Activated gamma-delta T cell (primary cell): Measurements from ENCODE around the gene BFSP2.
"Not testable (repeated sequence)": the region's sequence is repeated elsewhere in the genome, so short reads cannot be mapped to it uniquely, and the experiment has no call there.

Source experiments
- DNase-seq: peaks from one replicate; lab custom pipeline; 2025; lab: John Stamatoyannopoulos, UW

The BFSP2 gene

GRCh38 chr3:133479895-133480669 lies 80.2 kb downstream of the BFSP2 start:
- no peak for DNase-seq

GRCh38 chr3:133482474-133482873 lies 82.6 kb downstream of the BFSP2 start:
- DNase-seq = not testable (repeated sequence)

GRCh38 chr3:133486658-133487057 lies 86.8 kb downstream of the BFSP2 start:
- no peak for DNase-seq

- DNase-seq = no peak
Observed at GRCh38 chr3:133487204-133487603, 87.3 kb downstream of the BFSP2 start.

- DNase-seq = no peak
Observed at GRCh38 chr3:133487920-133488540, 88.2 kb downstream of the BFSP2 start.

GRCh38 chr3:133488785-133489367 lies 89.0 kb downstream of the BFSP2 start:
- DNase-seq = no peak

GRCh38 chr3:133489466-133490085 lies 89.7 kb downstream of the BFSP2 start:
- no peak for DNase-seq

- no peak for DNase-seq
Observed at GRCh38 chr3:133490468-133491351, 90.9 kb downstream of the BFSP2 start.

GRCh38 chr3:133491481-133492059 lies 91.7 kb downstream of the BFSP2 start:
- no peak for DNase-seq

GRCh38 chr3:133492159-133492741 lies 92.4 kb downstream of the BFSP2 start:
- DNase-seq = no peak

- DNase-seq = no peak
Observed at GRCh38 chr3:133494469-133494868, 94.6 kb downstream of the BFSP2 start.

- not testable (repeated sequence) for DNase-seq
Observed at GRCh38 chr3:133502542-133502941, 102.7 kb downstream of the BFSP2 start.

GRCh38 chr3:133503409-133503808 lies 103.6 kb downstream of the BFSP2 start:
- no peak for DNase-seq

- no peak for DNase-seq
Observed at GRCh38 chr3:133504736-133505135, 104.9 kb downstream of the BFSP2 start.

- no peak for DNase-seq
Observed at GRCh38 chr3:133505813-133506212, 106.0 kb downstream of the BFSP2 start.

- no peak for DNase-seq
Observed at GRCh38 chr3:133506215-133506901, 106.5 kb downstream of the BFSP2 start.

GRCh38 chr3:133509488-133509887 lies 109.6 kb downstream of the BFSP2 start:
- DNase-seq = no peak

GRCh38 chr3:133512416-133513089 lies 112.7 kb downstream of the BFSP2 start:
- no peak for DNase-seq

GRCh38 chr3:133514418-133514817 lies 114.6 kb downstream of the BFSP2 start:
- no peak for DNase-seq

- no peak for DNase-seq
Observed at GRCh38 chr3:133515127-133515526, 115.3 kb downstream of the BFSP2 start.
